RWPE2 (cell line): ENCODE measurements around the gene CHCHD4.
A peak's percentile ranks its signal among the peaks of the same experiment; 100 is the strongest.
"Not testable (repeated sequence)": the region's sequence is repeated elsewhere in the genome, so short reads cannot be mapped to it uniquely, and the experiment has no call there.

Experiments used
- ATAC-seq: fragments of 200-7000 bp; cut with Tn5 transposase; 3 replicates; pipeline ENCODE4 v1.9.1; 2021; ENCODE audit warnings: low read depth
- DNase-seq: peaks from one replicate; pipeline ENCODE4 v3.0.0-alpha.2; 2020; ENCODE audit warnings: low spot score
- H3K27ac ChIP-seq: fragments of 450-650 bp; 2 replicates; pipeline ENCODE4 v1.5.1; 2017; ENCODE audit warnings: mild to moderate bottlenecking; ENCODE audit not compliant: poor library complexity, severe bottlenecking
- H3K27me3 ChIP-seq: fragments of 250-450 bp; sonication (Bioruptor Pico); 2 replicates; pipeline ENCODE4 v1.5.1; 2021; ENCODE audit warnings: mild to moderate bottlenecking, moderate library complexity; ENCODE audit not compliant: insufficient read depth, poor library complexity, severe bottlenecking
- H3K36me3 ChIP-seq: fragments of 250-450 bp; sonication (Bioruptor Pico); 2 replicates; pipeline ENCODE4 v1.5.1; 2020; ENCODE audit warnings: low read depth, mild to moderate bottlenecking, moderate library complexity
- H3K4me1 ChIP-seq: fragments of 250-450 bp; sonication (Bioruptor Pico); 2 replicates; pipeline ENCODE4 v1.5.1; 2021; ENCODE audit warnings: mild to moderate bottlenecking, moderate library complexity; ENCODE audit not compliant: insufficient read depth, poor library complexity, severe bottlenecking
- H3K4me3 ChIP-seq: fragments of 250-450 bp; sonication (Bioruptor Pico); 2 replicates; pipeline ENCODE4 v1.5.1; 2021; ENCODE audit warnings: mild to moderate bottlenecking, moderate library complexity; ENCODE audit not compliant: severe bottlenecking
- H3K9me3 ChIP-seq: fragments of 250-450 bp; sonication (Bioruptor Pico); 2 replicates; pipeline ENCODE4 v1.5.1; 2021; ENCODE audit warnings: mild to moderate bottlenecking, moderate library complexity; ENCODE audit not compliant: severe bottlenecking
- TF ChIP-seq, protein P1 (sequence below): fragments of 450-650 bp; IDR thresholded peaks from one replicate; pipeline ENCODE4 v1.5.1; 2017; ENCODE audit warnings: mild to moderate bottlenecking, moderate library complexity; ENCODE audit not compliant: poor library complexity, severe bottlenecking

The CHCHD4 gene

DNA sequence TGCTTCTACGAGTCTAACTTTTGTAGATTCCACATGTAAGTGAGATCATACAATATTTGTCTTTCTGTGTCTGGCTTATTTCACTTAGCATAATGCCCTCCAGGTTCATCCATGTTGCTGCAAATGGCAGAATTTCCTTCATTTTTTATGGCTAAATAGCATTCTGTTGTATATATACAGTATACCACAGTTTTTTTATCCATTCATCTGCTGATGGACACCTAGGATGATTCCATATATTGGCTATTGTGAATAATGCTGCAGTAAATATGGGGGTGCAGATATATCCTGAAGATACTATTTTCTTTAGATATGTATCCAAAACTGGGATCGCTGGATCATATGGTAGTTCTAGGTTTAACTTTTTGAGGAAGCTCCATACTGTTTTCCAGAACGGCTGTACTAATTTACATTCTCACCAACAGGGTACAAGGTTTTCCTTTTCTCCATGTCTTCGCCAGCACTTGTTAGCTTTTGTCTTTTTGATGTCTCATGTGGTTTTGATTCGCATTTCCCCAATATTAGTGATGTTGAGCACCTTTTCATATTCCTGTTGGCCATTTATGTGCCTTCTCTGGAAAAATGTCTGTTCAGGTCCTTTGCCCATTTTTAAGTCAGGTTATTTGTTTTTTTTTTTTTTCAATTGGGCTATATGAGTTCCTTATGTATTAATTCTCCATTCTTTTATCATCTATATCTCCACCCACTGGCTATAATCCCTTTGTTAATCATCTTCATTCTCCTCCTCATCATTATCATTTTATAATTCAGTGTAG is 26.9 kb downstream of the CHCHD4 start:
- H3K36me3 ChIP-seq, result no peaks in the 10 kb centered on the region
- H3K27me3 ChIP-seq, result no peaks in the 10 kb centered on the region
- TF ChIP-seq, protein P1, sequence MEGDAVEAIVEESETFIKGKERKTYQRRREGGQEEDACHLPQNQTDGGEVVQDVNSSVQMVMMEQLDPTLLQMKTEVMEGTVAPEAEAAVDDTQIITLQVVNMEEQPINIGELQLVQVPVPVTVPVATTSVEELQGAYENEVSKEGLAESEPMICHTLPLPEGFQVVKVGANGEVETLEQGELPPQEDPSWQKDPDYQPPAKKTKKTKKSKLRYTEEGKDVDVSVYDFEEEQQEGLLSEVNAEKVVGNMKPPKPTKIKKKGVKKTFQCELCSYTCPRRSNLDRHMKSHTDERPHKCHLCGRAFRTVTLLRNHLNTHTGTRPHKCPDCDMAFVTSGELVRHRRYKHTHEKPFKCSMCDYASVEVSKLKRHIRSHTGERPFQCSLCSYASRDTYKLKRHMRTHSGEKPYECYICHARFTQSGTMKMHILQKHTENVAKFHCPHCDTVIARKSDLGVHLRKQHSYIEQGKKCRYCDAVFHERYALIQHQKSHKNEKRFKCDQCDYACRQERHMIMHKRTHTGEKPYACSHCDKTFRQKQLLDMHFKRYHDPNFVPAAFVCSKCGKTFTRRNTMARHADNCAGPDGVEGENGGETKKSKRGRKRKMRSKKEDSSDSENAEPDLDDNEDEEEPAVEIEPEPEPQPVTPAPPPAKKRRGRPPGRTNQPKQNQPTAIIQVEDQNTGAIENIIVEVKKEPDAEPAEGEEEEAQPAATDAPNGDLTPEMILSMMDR, result no peak
- no peaks in the 10 kb centered on the region for H3K9me3 ChIP-seq
- H3K4me3 ChIP-seq, result no peak overlapping the region
- no peak for DNase-seq
- no peaks in the 10 kb centered on the region for H3K4me1 ChIP-seq
- no peak overlapping the region for H3K27ac ChIP-seq
- ATAC-seq, result no peak

DNA sequence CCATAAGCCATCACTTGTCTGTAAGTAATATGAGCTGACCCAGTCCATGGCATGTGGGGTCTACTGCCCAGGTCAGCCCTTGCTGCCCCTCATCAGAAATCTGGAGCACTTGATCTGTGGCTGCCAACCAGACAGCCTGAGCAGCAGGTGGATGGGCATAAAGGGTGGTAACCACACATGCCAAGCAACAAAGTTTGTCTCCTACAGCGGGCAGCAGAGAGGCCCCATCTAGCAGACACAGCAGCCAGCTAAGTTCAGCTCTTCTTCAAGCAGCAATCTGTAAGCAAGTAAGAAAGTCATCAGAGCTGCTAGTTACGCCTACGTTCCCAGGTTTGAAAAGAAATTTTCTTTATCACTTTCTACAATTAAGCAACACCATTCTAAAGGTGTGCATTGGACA is 27.9 kb downstream of the CHCHD4 start:
- H3K9me3 ChIP-seq, result no peaks in the 10 kb centered on the region
- H3K4me1 ChIP-seq, result no peaks in the 10 kb centered on the region
- no peak overlapping the region for H3K4me3 ChIP-seq
- no peaks in the 10 kb centered on the region for H3K36me3 ChIP-seq
- no peaks in the 10 kb centered on the region for H3K27me3 ChIP-seq
- H3K27ac ChIP-seq, result no peak overlapping the region
- TF ChIP-seq, protein P1, result no peak
- DNase-seq, result no peak
- ATAC-seq, result no peak

DNA sequence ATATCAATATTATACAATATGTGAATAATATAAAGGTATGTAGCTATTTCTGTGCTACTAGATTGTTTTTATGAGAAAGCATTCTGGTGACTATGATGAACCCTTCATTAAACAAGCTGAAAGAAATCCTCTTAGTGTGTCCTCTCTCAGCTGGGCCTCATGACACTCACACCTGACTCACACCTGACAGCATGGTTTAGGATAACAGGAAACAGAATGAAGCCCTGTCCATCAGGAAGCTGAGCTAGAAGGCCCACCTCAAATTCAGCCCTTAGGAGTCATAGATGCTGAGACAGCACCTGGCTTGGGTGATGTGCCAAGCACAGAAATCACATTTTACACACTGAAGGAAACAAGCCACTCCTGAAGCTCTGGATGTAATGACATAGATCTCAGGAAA is 30.8 kb downstream of the CHCHD4 start:
- ATAC-seq (peak; percentile 90), DNase-seq (no peak)
- Histone ChIP-seq H3K36me3 (no peaks in the 10 kb centered on the region), H3K4me3 (no peak overlapping the region), H3K9me3 (no peaks in the 10 kb centered on the region), H3K4me1 (no peaks in the 10 kb centered on the region), H3K27me3 (no peaks in the 10 kb centered on the region), H3K27ac (no peak overlapping the region)
- TF ChIP-seq, protein P1, result no peak

DNA sequence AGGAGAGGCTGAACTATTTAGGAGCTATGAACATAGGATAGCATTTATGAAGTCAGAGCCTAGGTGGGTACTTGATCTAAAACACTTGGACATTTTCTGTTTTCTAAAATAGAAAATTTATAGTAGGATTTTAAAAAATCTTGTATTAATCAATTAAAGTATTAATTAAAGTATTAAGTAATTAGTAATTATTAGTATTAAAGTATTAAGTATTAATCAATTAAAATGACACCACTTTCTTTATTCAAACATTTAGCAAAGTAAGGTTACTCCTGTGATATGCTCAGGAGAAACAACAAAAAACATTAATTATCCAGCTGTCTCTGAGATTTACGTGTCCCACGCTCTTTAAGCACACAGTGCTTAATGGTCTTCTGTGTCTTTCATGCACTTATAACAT is 32.2 kb downstream of the CHCHD4 start:
- ATAC-seq, result no peak
- Histone ChIP-seq H3K4me3 (no peak overlapping the region), H3K27me3 (no peaks in the 10 kb centered on the region), H3K36me3 (no peaks in the 10 kb centered on the region), H3K27ac (no peak overlapping the region), H3K4me1 (no peaks in the 10 kb centered on the region), H3K9me3 (no peaks in the 10 kb centered on the region)
- TF ChIP-seq, protein P1, result no peak
- DNase-seq, result no peak

DNA sequence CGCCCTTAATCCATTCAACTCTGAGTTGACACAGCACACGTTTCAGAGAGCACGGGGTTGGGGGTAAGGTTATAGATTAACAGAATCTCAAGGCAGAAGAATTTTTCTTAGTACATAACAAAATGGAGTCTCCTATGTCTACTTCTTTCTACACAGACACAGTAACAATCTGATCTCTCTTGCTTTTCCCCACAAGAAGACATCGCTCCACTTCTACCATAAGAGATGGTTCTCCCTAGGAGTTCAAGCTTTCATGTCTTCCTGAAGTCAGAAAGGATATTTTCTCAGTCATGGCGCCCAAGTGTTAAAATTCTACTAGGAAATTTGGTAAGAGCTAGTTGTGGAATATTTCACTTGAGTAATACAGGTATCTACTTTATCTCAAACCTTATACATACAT is 32.7 kb downstream of the CHCHD4 start:
- not testable (repeated sequence) for H3K36me3 ChIP-seq, H3K4me1 ChIP-seq, H3K27ac ChIP-seq, H3K27me3 ChIP-seq, H3K9me3 ChIP-seq, ATAC-seq, H3K4me3 ChIP-seq, DNase-seq

DNA sequence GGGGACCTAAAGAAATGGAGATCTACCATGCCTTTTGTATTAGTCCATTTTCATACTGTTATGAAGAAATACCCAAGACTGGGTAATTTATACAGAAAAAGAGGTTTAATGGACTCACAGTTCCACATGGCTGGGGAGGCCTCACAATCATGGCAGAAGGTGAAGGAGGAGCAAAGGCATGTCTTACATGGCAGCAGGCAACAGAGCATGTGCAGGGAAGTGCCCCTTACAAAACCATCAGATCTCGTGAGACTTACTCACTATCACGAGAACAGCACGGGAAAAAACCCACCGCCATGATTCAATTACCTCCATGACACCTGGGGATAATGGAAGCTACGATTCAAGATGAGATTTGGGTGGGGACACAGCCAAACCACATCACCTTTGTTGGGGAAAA is 37.2 kb downstream of the CHCHD4 start:
- H3K27me3 ChIP-seq, H3K4me1 ChIP-seq, DNase-seq, H3K9me3 ChIP-seq, ATAC-seq, H3K36me3 ChIP-seq, H3K4me3 ChIP-seq, H3K27ac ChIP-seq: not testable (repeated sequence)
